Measurements from ENCODE around the gene ALOX5AP.
A peak's percentile ranks its signal among the peaks of the same experiment; 100 is the strongest.

ALOX5AP gene

DNA sequence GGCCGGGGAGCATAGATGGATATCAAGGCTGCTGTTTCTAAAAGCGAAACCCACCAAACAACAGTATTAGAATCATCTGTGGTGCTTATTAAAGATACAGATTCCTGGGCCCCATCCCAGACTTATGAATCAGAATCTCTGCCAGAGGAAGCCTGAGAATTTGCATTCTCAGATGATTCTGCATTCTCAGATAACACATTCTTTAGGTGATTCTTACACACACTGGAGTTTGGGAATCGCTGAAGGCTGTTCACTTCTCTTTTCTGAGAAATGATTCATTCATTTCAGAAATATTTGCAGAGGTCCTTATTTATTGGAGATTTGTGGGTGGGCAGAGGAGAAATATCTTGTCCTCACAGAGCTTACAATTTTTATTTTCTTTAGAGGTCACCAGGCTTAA lies 24.4 kb downstream of the ALOX5AP start:
- DNase-seq (ENCODE audit: low spot score) = no peak

DNA sequence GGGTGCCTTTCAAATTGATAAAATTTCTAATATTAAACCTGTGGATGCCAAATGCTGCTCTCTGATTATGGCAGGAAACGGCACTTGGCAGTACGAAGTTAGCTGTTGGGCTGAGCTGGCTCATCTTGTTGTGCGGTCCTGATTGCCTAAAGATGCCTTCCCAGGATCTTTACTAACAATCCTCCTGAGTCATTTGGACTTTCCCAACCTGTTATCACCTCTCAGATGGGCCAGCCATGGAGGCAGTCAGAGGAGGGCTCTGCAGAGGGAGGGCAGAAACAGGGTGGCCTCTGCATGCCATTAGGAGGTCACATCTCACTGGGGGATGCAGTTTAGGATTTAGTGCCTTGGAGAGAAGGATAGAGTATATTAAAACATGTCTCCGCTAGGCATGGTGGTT lies 27.3 kb downstream of the ALOX5AP start:
- DNase-seq (ENCODE audit: low spot score) = no peak

- DNase-seq (ENCODE audit: low spot score) = no peak
These were observed 28.6 kb downstream of the ALOX5AP start for GRCh38 chr13:30763786-30764413.

- no peak for DNase-seq (ENCODE audit: low spot score)
These were observed 30.9 kb downstream of the ALOX5AP start for GRCh38 chr13:30766231-30766630.

DNA sequence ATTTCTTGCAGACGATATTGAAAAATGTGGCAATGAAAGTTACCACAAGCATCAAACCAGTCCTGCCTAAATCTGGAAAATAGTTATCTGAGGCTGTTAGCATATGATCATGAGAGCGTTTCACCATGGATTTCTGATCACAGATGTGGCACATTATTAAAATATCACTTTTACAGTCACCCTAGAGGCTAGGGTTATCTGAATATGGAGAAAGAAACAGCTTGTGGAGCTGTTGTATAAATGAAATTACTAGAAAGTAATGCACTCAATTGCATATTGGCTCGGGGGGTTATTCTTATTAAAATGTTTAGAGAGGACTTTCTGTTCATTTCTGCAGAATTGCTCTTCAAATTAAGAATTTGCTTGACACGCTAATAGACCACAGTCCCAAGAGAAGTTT lies 35.6 kb downstream of the ALOX5AP start:
- DNase-seq (ENCODE audit: low spot score) = no peak

DNA sequence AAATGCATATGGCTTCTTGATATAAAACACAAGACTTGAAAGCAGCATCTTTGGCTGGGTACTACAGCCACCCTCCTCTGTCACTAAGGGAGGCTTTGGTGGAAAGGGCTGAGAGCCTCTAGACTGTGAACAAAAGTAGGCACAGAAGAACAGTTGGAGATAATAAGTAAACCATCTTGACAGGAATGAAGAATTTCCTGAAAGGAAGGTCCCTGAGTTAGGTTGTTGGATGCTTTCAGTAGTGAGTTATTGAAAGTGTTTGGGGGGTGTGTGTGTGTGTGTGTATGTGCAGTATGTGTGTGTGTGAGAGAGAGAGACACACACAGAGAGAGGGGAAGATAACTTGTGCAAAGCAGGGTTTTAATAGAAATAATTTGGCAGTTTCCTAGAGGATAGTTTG lies 38.2 kb downstream of the ALOX5AP start:
- no peak for DNase-seq (ENCODE audit: low spot score)

- DNase-seq (ENCODE audit: low spot score) = peak; percentile 46
These were observed 38.9 kb downstream of the ALOX5AP start for GRCh38 chr13:30774214-30774730.

DNA sequence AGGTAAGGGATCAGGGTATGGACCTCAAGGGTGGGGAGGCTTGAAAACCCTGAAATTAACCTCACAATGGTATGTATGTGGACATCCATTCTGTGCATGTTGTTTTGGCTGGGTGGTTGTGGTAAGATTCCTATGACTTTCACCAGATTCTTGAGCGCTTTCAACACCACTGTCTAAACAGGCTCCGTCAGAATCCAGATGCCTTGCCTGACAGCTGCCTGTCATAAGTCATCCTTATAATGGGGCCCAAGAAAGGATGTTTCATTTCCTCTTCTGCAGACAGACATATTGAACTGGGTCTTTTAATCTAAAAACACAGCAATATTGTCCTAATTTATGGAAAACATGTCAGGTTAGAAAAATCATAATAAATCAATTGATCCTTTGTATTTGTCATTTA lies 41.3 kb downstream of the ALOX5AP start:
- no peak for DNase-seq (ENCODE audit: low spot score)

GRCh38 chr13:30779016-30779415 lies 43.7 kb downstream of the ALOX5AP start:
- no peak for DNase-seq (ENCODE audit: low spot score)

- no peak for DNase-seq (ENCODE audit: low spot score)
These were observed 44.3 kb downstream of the ALOX5AP start for GRCh38 chr13:30779608-30780007.

DNA sequence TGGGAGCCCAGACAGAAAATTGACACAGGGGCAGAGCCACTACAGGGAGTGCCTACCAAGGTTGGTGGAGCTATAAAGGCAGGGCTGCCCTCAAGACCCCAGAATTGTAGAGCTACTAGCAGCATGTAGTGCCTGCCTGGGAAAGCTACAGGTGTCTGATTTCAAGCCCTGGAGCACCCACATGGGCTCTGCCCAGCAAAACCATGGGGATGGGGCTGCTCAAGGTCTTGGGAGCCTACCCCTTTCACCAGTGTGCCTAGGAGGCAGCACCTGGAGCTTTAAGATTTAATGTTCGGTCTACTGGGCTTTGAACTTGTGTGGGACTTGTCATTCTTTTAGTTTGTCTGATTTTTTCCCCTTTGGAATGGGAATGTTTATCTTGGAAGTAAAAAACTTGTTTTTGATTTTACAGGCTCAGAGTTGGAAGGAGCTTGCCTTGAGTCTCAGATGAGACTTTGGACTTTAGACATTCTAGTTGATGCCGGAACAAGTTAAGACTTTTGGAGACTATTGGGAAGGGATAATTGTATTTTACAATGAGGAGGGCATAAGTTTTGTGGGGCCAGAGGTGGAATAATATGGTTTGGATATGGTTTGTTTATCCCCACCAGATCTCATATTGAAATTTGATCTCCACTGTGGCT lies 45.1 kb downstream of the ALOX5AP start:
- DNase-seq (ENCODE audit: low spot score) = no peak

GRCh38 chr13:30785191-30785850 lies 50.0 kb downstream of the ALOX5AP start:
- DNase-seq (ENCODE audit: low spot score) = no peak

- DNase-seq (ENCODE audit: low spot score) = no peak
These were observed 51.3 kb downstream of the ALOX5AP start for GRCh38 chr13:30786648-30787047.

- no peak for DNase-seq (ENCODE audit: low spot score)
These were observed 52.6 kb downstream of the ALOX5AP start for GRCh38 chr13:30787738-30788525.

DNA sequence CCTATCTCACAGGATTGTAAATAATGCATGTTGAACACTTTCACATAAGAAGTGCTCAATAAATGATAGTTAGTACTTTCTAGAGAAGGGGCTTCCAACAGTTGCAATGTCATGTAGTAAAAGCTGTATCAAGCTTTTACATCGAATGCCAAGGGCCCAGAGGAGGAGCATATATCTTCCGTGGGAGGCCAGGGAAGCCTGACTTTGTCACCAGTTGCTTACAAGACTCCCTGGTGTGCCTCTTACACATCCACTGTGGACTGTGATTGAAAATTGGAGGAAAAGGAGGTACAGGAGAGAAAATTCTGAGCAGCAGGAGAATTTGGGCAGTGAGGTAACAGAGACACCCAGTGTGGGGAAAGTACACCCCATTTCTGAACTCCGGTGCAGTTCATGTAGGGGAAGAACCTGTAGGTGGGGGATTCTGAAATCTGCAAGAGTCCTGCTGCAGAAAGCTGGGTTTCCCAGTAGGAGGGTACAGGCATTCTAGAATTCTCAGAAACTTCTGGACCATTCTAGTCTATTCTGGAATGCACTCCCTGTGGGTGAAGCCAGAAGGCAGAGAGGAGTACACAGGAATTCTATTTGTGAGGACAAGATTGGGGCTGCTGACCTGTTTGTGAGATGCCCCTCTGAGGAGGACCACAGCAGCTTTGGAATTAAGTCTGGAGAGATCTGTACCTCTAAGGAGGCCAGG lies 54.0 kb downstream of the ALOX5AP start:
- no peak for DNase-seq (ENCODE audit: low spot score)

- DNase-seq (ENCODE audit: low spot score) = no peak
These were observed 55.2 kb downstream of the ALOX5AP start for GRCh38 chr13:30790592-30790991.

- DNase-seq (ENCODE audit: low spot score) = no peak
These were observed 56.1 kb downstream of the ALOX5AP start for GRCh38 chr13:30791354-30792001.

GRCh38 chr13:30792285-30793000 lies 57.1 kb downstream of the ALOX5AP start:
- DNase-seq (ENCODE audit: low spot score) = no peak

DNA sequence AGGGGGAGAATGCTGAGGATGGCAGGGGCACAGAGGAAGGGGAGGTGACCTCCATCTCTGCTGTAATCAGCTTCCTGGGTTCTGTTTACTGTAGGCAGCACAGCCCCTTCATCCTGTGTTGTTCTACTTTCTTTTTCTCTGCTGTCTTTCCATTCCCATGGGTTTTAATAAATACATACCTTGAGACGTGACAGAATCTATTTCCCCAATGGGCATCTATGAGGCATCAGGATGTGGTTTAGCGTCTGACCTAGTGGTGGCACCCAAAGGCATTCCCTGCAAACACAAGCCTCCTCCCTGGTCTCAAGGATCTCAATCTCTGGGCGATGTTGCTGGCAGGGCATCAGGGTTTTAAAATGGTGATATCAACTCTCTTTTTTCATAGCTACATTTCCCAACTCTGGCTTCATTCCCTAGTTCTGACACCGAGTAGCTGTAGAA lies 60.8 kb downstream of the ALOX5AP start:
- DNase-seq (ENCODE audit: low spot score) = no peak
